GM18508 (cell line): ENCODE data around the gene GALNTL6.

ENCODE experiments used
- ATAC-seq: cut with Tn5 transposase; IDR thresholded peaks from one replicate; pipeline ENCODE4 v1.9.1; 2021; ENCODE audit warnings: moderate number of reproducible peaks; ENCODE audit not compliant: insufficient read depth, unreplicated experiment

The GALNTL6 gene

GRCh38 chr4:171876636-171877035 is 63.4 kb downstream of the GALNTL6 start:
- no peak for ATAC-seq

DNA sequence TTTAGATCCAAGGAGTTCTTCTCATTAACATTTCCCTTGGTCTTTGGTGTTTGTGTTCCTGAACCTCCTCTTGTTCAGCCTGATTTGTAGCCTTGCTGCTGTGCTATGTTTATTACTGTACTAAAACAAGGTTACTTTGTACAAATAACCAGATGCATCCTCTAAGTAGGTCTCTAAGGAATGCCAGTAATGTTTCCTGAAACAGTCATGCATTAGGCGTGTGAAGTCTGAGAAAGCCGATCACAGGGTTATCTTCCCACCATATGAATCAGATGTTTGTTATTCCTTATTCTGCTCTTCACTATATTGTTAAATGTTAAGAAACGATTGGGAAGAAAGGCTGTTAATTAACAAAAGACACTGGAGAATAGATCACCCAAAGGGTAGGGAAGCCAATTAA is 66.9 kb downstream of the GALNTL6 start:
- ATAC-seq = no peak

- ATAC-seq = no peak
Observed at GRCh38 chr4:171889681-171890080, 76.5 kb downstream of the GALNTL6 start.

- ATAC-seq = peak; percentile 78
Observed at GRCh38 chr4:171891038-171891437, 77.8 kb downstream of the GALNTL6 start.

DNA sequence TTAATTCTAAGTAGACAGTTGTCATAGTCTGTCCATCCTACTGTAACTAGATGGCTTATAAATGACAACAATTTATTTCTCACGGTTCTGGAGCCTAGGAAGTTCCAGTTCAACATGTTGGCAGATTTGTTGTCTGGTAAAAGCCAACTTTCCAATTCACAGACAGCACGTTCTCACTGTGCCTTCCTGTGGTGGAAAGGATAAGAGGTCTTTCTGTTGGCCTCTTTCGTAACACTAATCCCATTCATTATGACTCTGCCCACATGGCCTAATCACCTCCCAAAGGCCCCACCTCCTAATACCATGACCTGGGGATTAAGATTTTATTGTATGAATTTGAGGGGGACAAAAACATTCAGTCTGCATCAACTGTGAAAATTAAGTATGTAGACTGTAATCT is 83.2 kb downstream of the GALNTL6 start:
- no peak for ATAC-seq

DNA sequence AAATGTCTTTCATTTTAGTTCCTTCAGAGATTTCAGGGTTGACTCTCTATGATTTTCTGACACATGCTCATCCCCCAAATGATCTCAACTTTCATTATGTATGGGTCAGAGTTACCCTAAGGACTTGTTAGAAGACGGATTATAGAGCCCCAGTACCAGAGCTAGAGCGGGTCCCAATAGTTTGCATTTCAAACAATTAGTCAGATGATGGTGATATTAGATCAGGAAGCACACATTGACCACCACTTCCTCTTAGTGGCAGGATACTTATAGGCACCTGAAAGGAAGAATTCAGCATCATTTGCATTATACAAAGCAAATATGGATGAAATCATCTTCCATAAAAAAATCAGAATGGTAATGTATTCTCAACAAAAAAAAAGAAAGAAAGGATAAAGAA is 106.1 kb downstream of the GALNTL6 start:
- ATAC-seq = no peak

GRCh38 chr4:171920901-171921300 is 107.7 kb downstream of the GALNTL6 start:
- no peak for ATAC-seq

DNA sequence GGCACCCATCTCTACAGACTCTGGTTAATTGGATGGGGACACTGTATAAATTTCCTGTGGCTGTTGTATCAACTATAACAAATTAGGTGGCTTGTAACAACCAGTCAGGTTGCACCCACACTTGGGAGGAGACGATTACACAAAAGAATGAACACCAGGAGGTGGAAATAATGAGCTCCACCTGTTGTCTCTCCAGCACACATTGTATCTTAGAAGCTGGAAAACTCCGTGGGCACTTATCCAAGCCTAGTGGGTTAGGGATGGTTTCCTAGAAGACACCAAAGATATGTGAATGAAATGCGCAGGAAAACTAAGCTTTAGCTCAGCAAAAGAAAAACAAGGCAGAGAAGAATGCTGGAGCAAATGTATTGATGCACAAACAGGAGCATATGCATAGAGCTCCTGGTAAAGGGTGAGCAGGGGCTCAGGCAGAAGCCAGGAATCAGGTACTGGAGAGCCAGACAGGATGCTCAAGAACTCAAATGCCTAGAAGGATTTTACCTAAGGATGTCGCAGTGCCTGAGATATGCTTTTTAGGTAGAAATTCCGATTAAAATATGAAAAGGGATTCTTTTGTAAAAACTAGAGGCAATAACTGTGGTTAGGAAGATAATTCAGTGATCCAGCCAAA is 111.7 kb downstream of the GALNTL6 start:
- no peak for ATAC-seq

- no peak for ATAC-seq
Observed at GRCh38 chr4:171928336-171928735, 115.1 kb downstream of the GALNTL6 start.

- no peak for ATAC-seq
Observed at GRCh38 chr4:171929477-171929876, 116.3 kb downstream of the GALNTL6 start.

DNA sequence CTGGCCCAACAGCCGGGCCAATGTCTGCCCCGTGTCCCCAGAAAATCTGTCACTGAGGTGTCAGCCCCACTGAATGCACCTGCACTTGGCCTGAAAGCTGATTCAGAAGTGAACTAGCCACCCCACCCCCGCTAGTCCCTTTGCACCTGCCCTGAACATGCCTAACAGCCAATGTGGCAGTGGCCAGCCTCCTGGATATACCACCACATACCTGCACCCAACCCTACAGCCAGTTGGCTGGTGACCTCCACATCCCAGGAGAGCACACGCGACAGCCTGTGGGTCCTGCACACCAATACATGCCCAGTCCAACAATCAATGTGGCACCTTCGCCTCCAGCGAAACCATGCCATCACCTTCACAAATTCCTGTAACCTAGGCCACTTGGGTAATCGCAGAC is 116.7 kb downstream of the GALNTL6 start:
- no peak for ATAC-seq

- no peak for ATAC-seq
Observed at GRCh38 chr4:171932238-171932637, 119.0 kb downstream of the GALNTL6 start.

- ATAC-seq = no peak
Observed at GRCh38 chr4:171940656-171941055, 127.5 kb downstream of the GALNTL6 start.

DNA sequence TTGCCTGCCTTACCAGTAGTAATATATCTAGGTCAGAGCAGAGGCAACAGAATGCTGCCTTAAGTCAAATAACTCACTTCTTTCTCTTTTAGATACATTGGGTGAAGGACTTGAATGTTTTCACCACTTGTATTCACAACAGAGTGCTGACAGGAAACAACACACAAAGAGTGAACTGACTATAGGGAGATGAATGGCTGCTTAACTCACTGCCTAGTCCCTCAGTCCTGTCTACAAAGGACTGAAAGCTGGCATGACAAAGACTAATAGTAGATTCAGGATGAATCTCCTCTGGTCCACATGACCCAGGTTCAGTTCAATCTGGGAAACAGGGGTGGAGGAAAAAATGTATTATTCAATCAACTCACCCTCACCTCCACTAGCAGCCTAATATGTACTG is 134.2 kb downstream of the GALNTL6 start:
- ATAC-seq = no peak

- no peak for ATAC-seq
Observed at GRCh38 chr4:171948038-171948437, 134.8 kb downstream of the GALNTL6 start.

DNA sequence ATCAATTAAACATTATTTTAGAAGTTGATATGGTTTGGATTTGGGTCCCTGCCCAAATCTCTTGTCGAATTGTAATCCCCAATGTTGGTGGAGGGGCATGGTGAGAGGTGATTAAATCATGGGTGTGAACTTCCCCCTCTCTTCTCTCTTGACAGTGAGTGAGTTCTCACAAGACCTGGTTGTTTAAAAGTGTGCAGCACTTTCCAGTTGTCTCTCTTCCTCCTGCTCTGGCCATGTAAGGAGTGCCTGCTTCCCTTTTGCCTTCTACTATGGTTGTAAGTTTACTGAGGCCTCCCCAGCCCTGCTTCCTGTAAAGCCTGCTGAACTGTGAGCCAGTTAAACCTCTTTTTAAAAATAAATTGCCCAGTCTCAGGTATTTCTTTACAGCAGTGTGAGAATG is 141.4 kb downstream of the GALNTL6 start:
- no peak for ATAC-seq

DNA sequence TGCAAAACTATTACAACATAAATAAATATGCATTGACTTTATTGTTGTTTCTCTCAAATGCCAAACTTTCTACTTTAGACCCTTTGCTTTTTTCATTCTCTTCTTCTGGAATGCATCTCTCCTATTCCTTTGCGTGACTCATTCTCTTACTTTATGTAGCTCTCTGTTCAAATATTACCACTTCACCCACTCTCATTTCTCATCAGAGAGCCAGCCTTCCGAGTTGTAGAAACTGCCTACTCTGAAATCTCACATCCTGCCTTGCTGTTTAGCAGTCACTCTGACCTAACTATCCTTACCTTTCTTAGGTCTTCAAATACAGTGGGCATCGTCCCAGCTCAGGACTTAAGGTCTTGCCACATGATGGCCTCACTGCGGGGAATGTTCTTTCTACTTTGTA is 143.5 kb downstream of the GALNTL6 start:
- no peak for ATAC-seq

- ATAC-seq = no peak
Observed at GRCh38 chr4:171962110-171962509, 148.9 kb downstream of the GALNTL6 start.

- ATAC-seq = no peak
Observed at GRCh38 chr4:171966356-171966755, 153.2 kb downstream of the GALNTL6 start.

DNA sequence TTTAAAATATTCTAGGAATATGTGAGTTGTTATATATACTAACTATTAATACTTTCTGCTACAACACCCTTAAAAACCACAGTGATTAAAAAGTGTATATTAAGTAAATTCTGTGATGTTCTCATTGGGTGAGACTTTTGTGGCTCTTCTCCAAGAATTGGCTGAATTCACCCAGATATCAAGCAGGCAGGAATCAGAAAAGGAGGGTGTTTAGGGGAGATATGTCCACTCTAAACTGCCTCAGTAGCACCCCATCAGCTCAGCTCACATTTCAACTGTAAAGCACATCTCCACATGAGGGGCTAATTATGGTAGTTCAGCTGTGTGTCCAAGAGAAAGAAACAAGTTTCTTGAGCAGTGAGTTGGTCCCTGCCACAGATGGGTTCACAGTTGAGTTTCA is 165.0 kb downstream of the GALNTL6 start:
- ATAC-seq = no peak

- ATAC-seq = no peak
Observed at GRCh38 chr4:171979461-171979860, 166.3 kb downstream of the GALNTL6 start.

GRCh38 chr4:171981185-171981584 is 168.0 kb downstream of the GALNTL6 start:
- ATAC-seq = no peak
